ENCODE measurements around the gene SLC6A5. TPM values are rescaled to one million over a fixed set of nuclear protein-coding genes. Genes with fewer than 3 reads are reported as not detected.

The SLC6A5 gene
- polyA plus RNA-seq, 1 of the 3 experiments (the other 2 are of a cell fraction): not detected

- Histone ChIP-seq H3K27me3 (ENCODE audit: insufficient read depth) (no peaks in the 10 kb centered on the region), H2AFZ (ENCODE audit: low read depth) (no peak overlapping the region), H3K36me3 (replicated peaks in 1 of 2; ENCODE audit: control insufficient read depth in 1 of 2, insufficient read depth in 2 of 2, low read length in 1 of 2) (no peaks in the 10 kb centered on the region), H3K4me1 (ENCODE audit: control insufficient read depth in 1 of 2, insufficient read depth in 2 of 2, low read depth in 1 of 2, low read length in 1 of 2) (peaks cover 0 to 28% of the 10 kb centered on the region in 2 experiments; a peak in 2 of 4 replicates), H3K9ac (no peak overlapping the region), H3K4me2 (no peak overlapping the region), H4K20me1 (ENCODE audit: insufficient read depth) (no peaks in the 10 kb centered on the region), H3K79me2 (ENCODE audit: insufficient read depth) (no peaks in the 10 kb centered on the region), H3F3A (replicated peaks; ENCODE audit: insufficient read depth) (no peaks in the 10 kb centered on the region), H3K4me3 (ENCODE audit: low read depth in 2 of 2, low read length in 1 of 2) (no peak overlapping the region), H3K27ac (ENCODE audit: low read depth in 2 of 2, low read length in 1 of 2) (no peak overlapping the region), H3K9me2 (no peaks in the 10 kb centered on the region), H3K9me3 (no peaks in the 10 kb centered on the region)
- TF ChIP-seq YY1 (IDR thresholded peaks at IDR 0.05; ENCODE audit: low read depth) (no peak), GATA2 (CRISPR knock-in tag; IDR thresholded peaks at IDR 0.05) (no peak), NRF1 (IDR thresholded peaks at IDR 0.05; ENCODE audit: low read depth, low read length) (no peak), RAD21 (IDR thresholded peaks at IDR 0.05; ENCODE audit: low read length) (no peak), MAX (IDR thresholded peaks at IDR 0.05; ENCODE audit: low read depth) (no peak)
- TF ChIP-seq, protein P1, sequence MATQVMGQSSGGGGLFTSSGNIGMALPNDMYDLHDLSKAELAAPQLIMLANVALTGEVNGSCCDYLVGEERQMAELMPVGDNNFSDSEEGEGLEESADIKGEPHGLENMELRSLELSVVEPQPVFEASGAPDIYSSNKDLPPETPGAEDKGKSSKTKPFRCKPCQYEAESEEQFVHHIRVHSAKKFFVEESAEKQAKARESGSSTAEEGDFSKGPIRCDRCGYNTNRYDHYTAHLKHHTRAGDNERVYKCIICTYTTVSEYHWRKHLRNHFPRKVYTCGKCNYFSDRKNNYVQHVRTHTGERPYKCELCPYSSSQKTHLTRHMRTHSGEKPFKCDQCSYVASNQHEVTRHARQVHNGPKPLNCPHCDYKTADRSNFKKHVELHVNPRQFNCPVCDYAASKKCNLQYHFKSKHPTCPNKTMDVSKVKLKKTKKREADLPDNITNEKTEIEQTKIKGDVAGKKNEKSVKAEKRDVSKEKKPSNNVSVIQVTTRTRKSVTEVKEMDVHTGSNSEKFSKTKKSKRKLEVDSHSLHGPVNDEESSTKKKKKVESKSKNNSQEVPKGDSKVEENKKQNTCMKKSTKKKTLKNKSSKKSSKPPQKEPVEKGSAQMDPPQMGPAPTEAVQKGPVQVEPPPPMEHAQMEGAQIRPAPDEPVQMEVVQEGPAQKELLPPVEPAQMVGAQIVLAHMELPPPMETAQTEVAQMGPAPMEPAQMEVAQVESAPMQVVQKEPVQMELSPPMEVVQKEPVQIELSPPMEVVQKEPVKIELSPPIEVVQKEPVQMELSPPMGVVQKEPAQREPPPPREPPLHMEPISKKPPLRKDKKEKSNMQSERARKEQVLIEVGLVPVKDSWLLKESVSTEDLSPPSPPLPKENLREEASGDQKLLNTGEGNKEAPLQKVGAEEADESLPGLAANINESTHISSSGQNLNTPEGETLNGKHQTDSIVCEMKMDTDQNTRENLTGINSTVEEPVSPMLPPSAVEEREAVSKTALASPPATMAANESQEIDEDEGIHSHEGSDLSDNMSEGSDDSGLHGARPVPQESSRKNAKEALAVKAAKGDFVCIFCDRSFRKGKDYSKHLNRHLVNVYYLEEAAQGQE (IDR thresholded peaks at IDR 0.05; ENCODE audit: low read depth, low read length): no peak
- ChIA-PET POLR2A (no interaction called here), CTCF (interaction anchor here (0.9 to 2.8 kb wide), 6 partner anchors 8 to 1535 kb away, joined by 3 to 9 read pairs (median 4); no protein-coding TSS in a partner anchor)
- WGBS (ENCODE audit: low lambda C conversion rate): 38% methylated on average over 1 of the region's 1 CpG
- DNase-seq: no peak
These were observed 18.7 kb downstream of the SLC6A5 start for GRCh38 chr11:20618083-20618482.

- 25% methylated on average over 2 of the region's 2 CpGs for WGBS (ENCODE audit: low lambda C conversion rate)
- Histone ChIP-seq H3K4me1 (ENCODE audit: control insufficient read depth in 1 of 2, insufficient read depth in 2 of 2, low read depth in 1 of 2, low read length in 1 of 2) (peaks cover 0 to 28% of the 10 kb centered on the region in 2 experiments; a peak in 2 of 4 replicates), H3K4me2 (no peak overlapping the region), H3K36me3 (replicated peaks in 1 of 2; ENCODE audit: control insufficient read depth in 1 of 2, insufficient read depth in 2 of 2, low read length in 1 of 2) (no peaks in the 10 kb centered on the region), H3K27ac (ENCODE audit: low read depth in 2 of 2, low read length in 1 of 2) (no peak overlapping the region), H3K9ac (no peak overlapping the region), H3K4me3 (ENCODE audit: low read depth in 2 of 2, low read length in 1 of 2) (no peak overlapping the region), H3K9me3 (no peaks in the 10 kb centered on the region), H3K79me2 (ENCODE audit: insufficient read depth) (no peaks in the 10 kb centered on the region), H3K27me3 (ENCODE audit: insufficient read depth) (no peaks in the 10 kb centered on the region), H4K20me1 (ENCODE audit: insufficient read depth) (no peaks in the 10 kb centered on the region), H2AFZ (ENCODE audit: low read depth) (no peak overlapping the region), H3K9me2 (no peaks in the 10 kb centered on the region), H3F3A (replicated peaks; ENCODE audit: insufficient read depth) (no peaks in the 10 kb centered on the region)
- DNase-seq: no peak
- ChIA-PET CTCF (interaction anchor here (0.5 to 4.7 kb wide), 3 partner anchors 10 to 265 kb away, joined by 3 to 23 read pairs (median 5); partner anchors contain the start of gene PRMT3), POLR2A (no interaction called here)
- no peak for TF ChIP-seq EZH2phosphoT487 (IDR thresholded peaks at IDR 0.05; ENCODE audit: borderline replicate concordance, low read depth)
- TF ChIP-seq RAD21 (IDR thresholded peaks at IDR 0.05; ENCODE audit: low read length): no peak
- TF ChIP-seq, protein P1 (IDR thresholded peaks at IDR 0.05; ENCODE audit: low read depth, low read length): no peak
- TF ChIP-seq SMC3 (IDR thresholded peaks at IDR 0.05; ENCODE audit: low read depth, low read length): no peak
- TF ChIP-seq YY1 (IDR thresholded peaks at IDR 0.05; ENCODE audit: low read depth): no peak
- no peak for TF ChIP-seq TCF12 (IDR thresholded peaks at IDR 0.05)
- no peak for TF ChIP-seq RCOR1 (IDR thresholded peaks at IDR 0.05; ENCODE audit: low read length)
- no peak for TF ChIP-seq FOXM1 (IDR thresholded peaks at IDR 0.05; ENCODE audit: low read depth)
- no peak for TF ChIP-seq ELF1 (IDR thresholded peaks at IDR 0.05)
- no peak for TF ChIP-seq SIN3A (IDR thresholded peaks at IDR 0.05; ENCODE audit: borderline replicate concordance, low read depth, low read length)
- TF ChIP-seq EP300 (IDR thresholded peaks at IDR 0.05; ENCODE audit: borderline replicate concordance in 1 of 2, low read depth in 1 of 2, low read length in 1 of 2): no peak
- no peak for TF ChIP-seq RXRA (IDR thresholded peaks at IDR 0.05; ENCODE audit: borderline replicate concordance, low read depth)
- TF ChIP-seq GATA2 (CRISPR knock-in tag; IDR thresholded peaks at IDR 0.05): no peak
- no peak for TF ChIP-seq RFX5 (IDR thresholded peaks at IDR 0.05; ENCODE audit: low read length)
- no peak for TF ChIP-seq PBX3 (IDR thresholded peaks at IDR 0.05)
- no peak for TF ChIP-seq CHD2 (IDR thresholded peaks at IDR 0.05; ENCODE audit: low read length, partially characterized antibody)
These were observed 21.6 kb downstream of the SLC6A5 start for GRCh38 chr11:20620988-20621387.

Measured in SK-N-SH (cell line).